Lower leg skin (tissue), 3 donors: Measurements from ENCODE around the gene KCNE5.

Source experiments
- CTCF ChIP-seq, 3 donors: fragments of 450-650 bp; IDR thresholded peaks; one replicate each; pipeline ENCODE4 v1.5.1; 2016; ENCODE audit warnings: antibody characterized with exemption in 3 of 3, mild to moderate bottlenecking in 3 of 3, moderate library complexity in 2 of 3
- POLR2A ChIP-seq, 2 donors: fragments of 450-650 bp; IDR thresholded peaks; one replicate each; pipeline ENCODE4 v1.6.1; 2016 to 2017; ENCODE audit warnings: antibody characterized with exemption in 2 of 2, mild to moderate bottlenecking in 1 of 2, moderate library complexity in 1 of 2

- TF ChIP-seq POLR2A (IDR thresholded peaks at IDR 0.05), result no peak
- TF ChIP-seq CTCF (IDR thresholded peaks at IDR 0.05), result no peak
These were observed 4.3 kb upstream of the KCNE5 start for GRCh38 chrX:109629310-109629709.
